ENCODE results near the gene TXNDC5. TPM values are rescaled to one million over a fixed set of nuclear protein-coding genes. Genes with fewer than 3 reads are reported as not detected.
A peak's percentile ranks its signal among the peaks of the same experiment; 100 is the strongest.

TXNDC5 gene
- total and polyA plus RNA-seq, 12 donors, result 26.5 to 78.0 (median 38.3) TPM

- no peak overlapping the region for H3K27ac ChIP-seq
- no peak for DNase-seq
- H3K4me1 ChIP-seq, result peaks cover 0 to 18% (median 0%) of the 10 kb centered on the region in 9 donors
- no peaks in the 10 kb centered on the region for H3K36me3 ChIP-seq
- intact Hi-C loops (cut with DNase I), result no loop called here
- no peaks in the 10 kb centered on the region for H3K27me3 ChIP-seq
- H3K9me3 ChIP-seq, result no peaks in the 10 kb centered on the region
- 96 to 98% methylated on average over 1 of the region's 1 CpG for WGBS, 2 donors
- ATAC-seq, result no peak
- no peak for TF ChIP-seq CTCF (IDR thresholded peaks at IDR 0.05)
- no peak overlapping the region for H3K4me3 ChIP-seq
Measured at GRCh38 chr6:7956257-7956656, 45.7 kb upstream of the TXNDC5 start.

DNA sequence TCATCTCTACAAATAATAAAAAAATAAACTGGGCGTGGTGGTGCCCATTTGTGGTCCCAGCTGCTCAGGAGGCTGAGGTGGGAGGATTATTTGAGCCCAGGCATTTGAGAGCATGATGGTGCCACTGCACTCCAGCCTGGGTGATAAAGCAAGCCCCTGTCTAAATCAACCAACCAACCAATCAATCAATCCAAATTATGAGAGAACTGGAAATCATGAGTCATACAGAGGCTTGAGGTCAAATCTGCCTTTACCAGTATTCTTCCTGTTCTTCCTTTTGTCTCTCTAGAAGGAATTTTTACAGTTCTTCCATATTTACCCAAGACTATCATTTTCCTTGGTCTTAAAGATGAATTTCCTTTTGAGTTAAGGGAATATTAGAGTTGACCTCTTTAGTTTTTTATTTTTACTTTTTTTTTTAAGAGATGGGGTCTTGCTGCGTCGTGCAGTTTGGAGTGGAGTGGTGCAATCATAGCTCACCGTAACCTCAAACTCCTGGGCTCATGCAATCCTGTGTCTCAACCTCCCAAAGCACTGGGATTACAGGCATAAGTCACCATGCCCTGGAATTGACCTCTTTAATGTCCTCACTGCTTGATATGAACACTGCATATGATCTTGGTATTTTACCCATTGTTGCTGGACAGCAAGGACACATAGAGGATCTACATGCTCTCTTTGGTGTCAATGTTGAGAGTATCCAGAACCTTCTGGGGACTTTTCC lies 44.1 kb upstream of the TXNDC5 start:
- H3K27ac ChIP-seq, result no peak overlapping the region
- no peak for TF ChIP-seq CTCF (IDR thresholded peaks at IDR 0.05)
- whole genome bisulfite sequencing, 2 donors, result 93 to 94% methylated on average over 4 of the region's 4 CpGs
- H3K4me3 ChIP-seq, result no peak overlapping the region
- ATAC-seq, result no peak
- no peak for DNase-seq
- H3K36me3 ChIP-seq, result no peaks in the 10 kb centered on the region
- intact Hi-C loops (cut with DNase I), result no loop called here
- peaks cover 0 to 10% (median 0%) of the 10 kb centered on the region in 9 donors for H3K4me1 ChIP-seq
- H3K9me3 ChIP-seq, result no peaks in the 10 kb centered on the region
- no peaks in the 10 kb centered on the region for H3K27me3 ChIP-seq

GRCh38 chr6:7953753-7954152 lies 43.2 kb upstream of the TXNDC5 start:
- H3K4me1 ChIP-seq, result peaks cover 0 to 5% (median 0%) of the 10 kb centered on the region in 9 donors

DNA sequence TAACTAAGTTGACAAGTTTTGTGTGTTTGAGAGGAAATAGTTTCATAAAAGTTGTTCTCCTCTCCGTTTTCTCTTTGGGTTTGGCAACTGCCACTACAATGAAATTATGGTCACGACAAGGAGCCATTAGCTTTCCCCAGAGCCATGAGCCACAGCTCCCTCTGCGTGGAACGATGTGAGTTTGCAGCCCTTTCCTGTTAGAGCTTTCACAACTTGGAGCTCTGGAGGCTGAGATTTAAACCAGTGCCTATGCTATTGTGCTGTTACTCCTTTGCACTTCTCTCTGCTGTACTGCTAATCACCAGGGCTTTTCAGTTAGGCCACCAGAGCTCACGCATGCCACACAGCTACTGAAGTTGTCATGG lies 29.3 kb upstream of the TXNDC5 start:
- Histone ChIP-seq H3K4me1 (peaks cover 0 to 16% (median 0%) of the 10 kb centered on the region in 9 donors), H3K27ac (peak overlapping the region in 3 of 10 donors; percentile 10 to 38 (median 10)), H3K9me3 (peaks cover 0 to 6% (median 0%) of the 10 kb centered on the region in 11 donors), H3K36me3 (no peaks in the 10 kb centered on the region), H3K4me3 (no peak overlapping the region), H3K27me3 (no peaks in the 10 kb centered on the region)
- 47 to 56% methylated on average over 5 of the region's 5 CpGs for WGBS, 2 donors
- peak in 5 of 8 donors; percentile 11 to 58 (median 42) for ATAC-seq
- intact Hi-C loops (cut with DNase I), result no loop called here
- no peak for DNase-seq
- peak in 2 of 9 donors; percentile 9 to 11 for TF ChIP-seq CTCF (IDR thresholded peaks at IDR 0.05)

More at GRCh38 chr6:7953753-7954152, 43.2 kb upstream of the TXNDC5 start:
- no peaks in the 10 kb centered on the region for H3K36me3 ChIP-seq
- DNase-seq, result no peak
- WGBS, 2 donors, result 68 to 72% methylated on average over 1 of the region's 1 CpG
- no peak for TF ChIP-seq CTCF (IDR thresholded peaks at IDR 0.05)
- H3K27me3 ChIP-seq, result no peaks in the 10 kb centered on the region
- ATAC-seq, result no peak
- no peaks in the 10 kb centered on the region for H3K9me3 ChIP-seq
- intact Hi-C loops (cut with DNase I), result no loop called here
- H3K4me3 ChIP-seq, result no peak overlapping the region
- no peak overlapping the region for H3K27ac ChIP-seq
